ENCODE data around the gene TUBA1C. TPM values are rescaled to one million over a fixed set of nuclear protein-coding genes. Genes with fewer than 3 reads are reported as not detected.

Gene TUBA1C
- total and polyA plus RNA-seq, 9 of the 15 experiments (the other 6 are each of a cell fraction or from before 2014, with no cell fraction given): 755 to 3,012 (median 914) TPM

DNA sequence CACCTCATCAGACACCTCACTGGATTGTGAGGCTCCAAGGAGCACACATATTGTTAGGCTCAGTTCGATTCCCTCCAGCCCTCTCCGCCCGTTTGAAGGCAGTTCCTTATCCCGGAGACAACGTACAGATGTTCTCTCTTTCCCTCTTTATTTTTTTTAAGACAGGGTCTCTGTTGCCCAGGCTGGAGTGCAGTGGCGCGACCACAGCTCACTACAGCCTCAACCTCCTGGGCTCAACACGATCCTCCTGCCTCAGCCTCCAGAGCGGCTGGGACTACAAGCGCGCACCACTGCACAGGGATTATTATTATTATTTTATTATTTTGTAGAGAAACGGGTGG is 57.5 kb downstream of the TUBA1C start:
- DNase-seq (ENCODE audit: extremely low read depth in 1 of 4, low spot score in 3 of 4) (no peak), FAIRE-seq (no peak), ATAC-seq (peak; percentile 2)
- in situ Hi-C loops (cut with MboI): no loop called here
- H4K20me1 ChIP-seq (replicated peaks; ENCODE audit: control insufficient read depth, insufficient read depth, low read length): no peaks in the 10 kb centered on the region
- H3K4me3 ChIP-seq: peak overlapping the region; percentile 74
- H3K9me3 ChIP-seq (replicated peaks; ENCODE audit: control insufficient read depth, insufficient read depth, low read depth, low read length): no peaks in the 10 kb centered on the region
- H3K4me2 ChIP-seq (ENCODE audit: insufficient read depth, low read length): peak overlapping the region; percentile 94
- BruUV-seq (replicated peaks): TSS peak; percentile 97
- no peaks in the 10 kb centered on the region for H3K27me3 ChIP-seq (ENCODE audit: control insufficient read depth in 2 of 2, insufficient read depth in 2 of 2, low read length in 2 of 2)
- peaks cover 33% of the 10 kb centered on the region; the same call in 2 of the 3 replicates for H3K36me3 ChIP-seq (ENCODE audit: control insufficient read depth, insufficient read depth, low read length)
- peak overlapping the region; percentile 85 for H3K27ac ChIP-seq (ENCODE audit: extremely low read depth, low read depth, low read length)
- H3K9ac ChIP-seq (ENCODE audit: insufficient read depth in 1 of 2, low read depth in 2 of 2, low read length in 2 of 2): peak overlapping the region; percentile 90 to 94
- ChIA-PET POLR2A (interaction anchor here (0.6 to 3.1 kb wide), 21 partner anchors 9 to 312 kb away, joined by 3 to 32 read pairs (median 6); partner anchors contain the start of genes C1QL4, DNAJC22, PRPH and TUBA1B), CTCF (ENCODE audit: low intra/inter-chr PET ratio) (no interaction called here)
- no peaks in the 10 kb centered on the region for H3K9me1 ChIP-seq (ENCODE audit: control insufficient read depth, insufficient read depth, low read length)
- peaks cover 22% of the 10 kb centered on the region for H3K79me2 ChIP-seq (ENCODE audit: control insufficient read depth, insufficient read depth, low read length)
- H2AFZ ChIP-seq (ENCODE audit: low read depth, low read length): peak overlapping the region; percentile 93
- intact Hi-C loops (cut with micrococcal nuclease): no loop called here
- H3K4me1 ChIP-seq (replicated peaks in 1 of 2; ENCODE audit: control insufficient read depth in 2 of 2, insufficient read depth in 2 of 2, low read length in 2 of 2): peaks cover 5 to 16% of the 10 kb centered on the region in 2 experiments; a peak in 3 of 5 replicates
- WGBS (ENCODE audit: insufficient coverage, low coverage, missing lambda C conversion rate): 4% methylated on average over 12 of the region's 12 CpGs
- TF ChIP-seq, protein P1, sequence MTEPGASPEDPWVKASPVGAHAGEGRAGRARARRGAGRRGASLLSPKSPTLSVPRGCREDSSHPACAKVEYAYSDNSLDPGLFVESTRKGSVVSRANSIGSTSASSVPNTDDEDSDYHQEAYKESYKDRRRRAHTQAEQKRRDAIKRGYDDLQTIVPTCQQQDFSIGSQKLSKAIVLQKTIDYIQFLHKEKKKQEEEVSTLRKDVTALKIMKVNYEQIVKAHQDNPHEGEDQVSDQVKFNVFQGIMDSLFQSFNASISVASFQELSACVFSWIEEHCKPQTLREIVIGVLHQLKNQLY (CRISPR knock-in tag; conservative IDR thresholded peaks at IDR 0.05): 0 out of 4 replicates have a peak, but pooled peaks of 1 of the 2 experiments have one; percentile 10
- TF ChIP-seq, protein P2, sequence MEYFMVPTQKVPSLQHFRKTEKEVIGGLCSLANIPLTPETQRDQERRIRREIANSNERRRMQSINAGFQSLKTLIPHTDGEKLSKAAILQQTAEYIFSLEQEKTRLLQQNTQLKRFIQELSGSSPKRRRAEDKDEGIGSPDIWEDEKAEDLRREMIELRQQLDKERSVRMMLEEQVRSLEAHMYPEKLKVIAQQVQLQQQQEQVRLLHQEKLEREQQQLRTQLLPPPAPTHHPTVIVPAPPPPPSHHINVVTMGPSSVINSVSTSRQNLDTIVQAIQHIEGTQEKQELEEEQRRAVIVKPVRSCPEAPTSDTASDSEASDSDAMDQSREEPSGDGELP (CRISPR knock-in tag; IDR thresholded peaks at IDR 0.05; ENCODE audit: borderline replicate concordance): peak; percentile 9; the same call in 1 of the 2 replicates
- no peak for TF ChIP-seq NR2C1 (IDR thresholded peaks at IDR 0.05)
- TF ChIP-seq NR2C1 (tag; IDR thresholded peaks at IDR 0.05): no peak
- TF ChIP-seq HNRNPL (IDR thresholded peaks at IDR 0.05; ENCODE audit: low read depth, low read length): no peak
- TF ChIP-seq RNF219 (CRISPR knock-in tag; IDR thresholded peaks at IDR 0.05): no peak
- TF ChIP-seq RREB1 (CRISPR knock-in tag; IDR thresholded peaks at IDR 0.05): no peak
- no peak for TF ChIP-seq RFX7 (CRISPR knock-in tag; IDR thresholded peaks at IDR 0.05)
- no peak for TF ChIP-seq DPF2 (IDR thresholded peaks at IDR 0.05)
- TF ChIP-seq HNRNPUL1 (IDR thresholded peaks at IDR 0.05; ENCODE audit: low read length): no peak
- TF ChIP-seq NR1H2 (CRISPR knock-in tag; IDR thresholded peaks at IDR 0.05): peak; percentile 79; the same call in 1 of the 2 replicates
- peak; percentile 44; the same call in 1 of the 2 replicates for TF ChIP-seq ZNF12 (CRISPR knock-in tag; IDR thresholded peaks at IDR 0.05)
- TF ChIP-seq CHD1 (IDR thresholded peaks at IDR 0.05; ENCODE audit: low read length): peak; percentile 37

All from K562 (cell line).